GM23338 (cell line): ENCODE results near the gene PDE4C. TPM values are rescaled to one million over a fixed set of nuclear protein-coding genes. Genes with fewer than 3 reads are reported as not detected.

ENCODE experiments used
- ATAC-seq: fragments of 200-7000 bp; cut with Tn5 transposase; 3 replicates; pipeline ENCODE4 v1.9.1; 2020
- DNase-seq: peaks from one replicate; pipeline ENCODE4 v3.0.0-alpha.2; 2015; ENCODE audit warnings: low spot score
- H2AFZ ChIP-seq: fragments of 200-600 bp; sonication (generic); 2 replicates; pipeline ENCODE4 v1.8.0; 2016; ENCODE audit warnings: antibody characterized with exemption, mild to moderate bottlenecking, moderate library complexity
- H3F3A ChIP-seq: fragments of 200-600 bp; sonication (generic); replicated peaks from 2 replicates; pipeline ENCODE4 v1.8.0; 2017; ENCODE audit warnings: antibody characterized with exemption, mixed run types, low read depth
- H3K27ac ChIP-seq: fragments of 200-600 bp; sonication (generic); 2 replicates; pipeline ENCODE4 v1.6.1; 2016; ENCODE audit warnings: low read depth
- H3K27me3 ChIP-seq: fragments of 200-600 bp; sonication (generic); 2 replicates; pipeline ENCODE4 v1.8.0; 2016; ENCODE audit warnings: mild to moderate bottlenecking, mixed run types, moderate library complexity; ENCODE audit not compliant: insufficient read depth
- H3K36me3 ChIP-seq: fragments of 200-600 bp; sonication (generic); 2 replicates; pipeline ENCODE4 v1.8.0; 2016; ENCODE audit warnings: mild to moderate bottlenecking; ENCODE audit not compliant: insufficient read depth
- H3K4me1 ChIP-seq: fragments of 200-600 bp; sonication (generic); 2 replicates; pipeline ENCODE4 v1.8.0; 2016; ENCODE audit warnings: mild to moderate bottlenecking, moderate library complexity; ENCODE audit not compliant: insufficient read depth
- H3K4me2 ChIP-seq: fragments of 200-600 bp; sonication (generic); 2 replicates; pipeline ENCODE4 v1.7.1; 2017; ENCODE audit warnings: mixed run types
- H3K4me3 ChIP-seq: fragments of 200-600 bp; sonication (generic); 2 replicates; pipeline ENCODE4 v1.6.1; 2016; ENCODE audit warnings: mixed run types
- H3K79me2 ChIP-seq: fragments of 200-600 bp; sonication (generic); replicated peaks from 2 replicates; pipeline ENCODE4 v1.8.0; 2017; ENCODE audit warnings: mild to moderate bottlenecking; ENCODE audit not compliant: insufficient read depth
- H3K9me2 ChIP-seq: fragments of 200-600 bp; sonication (generic); 2 replicates; pipeline ENCODE4 v1.8.0; 2017; ENCODE audit not compliant: insufficient read depth
- H4K20me1 ChIP-seq: fragments of 200-600 bp; sonication (generic); replicated peaks from 2 replicates; pipeline ENCODE4 v1.8.0; 2017; ENCODE audit warnings: mild to moderate bottlenecking; ENCODE audit not compliant: insufficient read depth
- H3K27ac Mint-ChIP-seq: 2 replicates; pipeline ENCODE4 v1.8.0; 2020; ENCODE audit warnings: inconsistent platforms, mild to moderate bottlenecking, moderate library complexity, mixed read lengths
- H3K27me3 Mint-ChIP-seq: 3 replicates; pipeline ENCODE4 v1.8.0; 2022; ENCODE audit warnings: low read depth, mild to moderate bottlenecking, moderate library complexity, mixed read lengths, inconsistent platforms; ENCODE audit not compliant: insufficient read depth, poor library complexity
- H3K36me3 Mint-ChIP-seq: 3 replicates; pipeline ENCODE4 v1.8.0; 2021; ENCODE audit warnings: low read depth, mild to moderate bottlenecking, inconsistent platforms, moderate library complexity, mixed read lengths
- H3K4me1 Mint-ChIP-seq: 3 replicates; pipeline ENCODE4 v1.8.0; 2020; ENCODE audit warnings: mild to moderate bottlenecking, inconsistent platforms, mixed read lengths
- H3K4me3 Mint-ChIP-seq: 3 replicates; pipeline ENCODE4 v1.8.0; 2021; ENCODE audit warnings: moderate library complexity, mild to moderate bottlenecking, inconsistent platforms, mixed read lengths
- H3K9me3 Mint-ChIP-seq: 3 replicates; pipeline ENCODE4 v1.8.0; 2020; ENCODE audit warnings: moderate library complexity, mild to moderate bottlenecking, inconsistent platforms, mixed read lengths
- CREB1 ChIP-seq: fragments of 250-450 bp; sonication (Bioruptor Pico); IDR thresholded peaks from 2 replicates; pipeline ENCODE4 v1.5.0; 2020; ENCODE audit warnings: low read depth, mild to moderate bottlenecking, moderate library complexity
- ETS1 ChIP-seq: IDR thresholded peaks from 2 replicates; pipeline ENCODE4 v1.6.1; 2016; ENCODE audit warnings: antibody characterized with exemption
- EZH2 ChIP-seq: fragments of 200-600 bp; sonication (generic); IDR thresholded peaks from one replicate; pipeline ENCODE4 v1.8.0; 2017; ENCODE audit warnings: antibody characterized with exemption, mild to moderate bottlenecking, low read depth; ENCODE audit not compliant: unreplicated experiment
- EZH2phosphoT487 ChIP-seq: fragments of 200-600 bp; sonication (generic); IDR thresholded peaks from one replicate; pipeline ENCODE4 v1.8.1; 2018; ENCODE audit warnings: antibody characterized with exemption; ENCODE audit not compliant: unreplicated experiment
- JUNB ChIP-seq: IDR thresholded peaks from one replicate; pipeline ENCODE4 v1.6.1; 2016; ENCODE audit warnings: antibody characterized with exemption; ENCODE audit not compliant: unreplicated experiment
- NANOG ChIP-seq: IDR thresholded peaks from 2 replicates; pipeline ENCODE4 v1.6.1; 2016; ENCODE audit warnings: antibody characterized with exemption, borderline replicate concordance
- POLR2AphosphoS5 ChIP-seq: IDR thresholded peaks from 2 replicates; pipeline ENCODE4 v1.6.1; 2016; ENCODE audit warnings: antibody characterized with exemption, low read depth
- REST ChIP-seq: IDR thresholded peaks from one replicate; pipeline ENCODE4 v1.6.1; 2018; ENCODE audit warnings: antibody characterized with exemption; ENCODE audit not compliant: unreplicated experiment
- ZNF114 ChIP-seq: fragments of 250-450 bp; sonication (Bioruptor Pico); IDR thresholded peaks from 2 replicates; pipeline ENCODE4 v1.5.0; 2020; ENCODE audit warnings: mild to moderate bottlenecking, moderate library complexity
- ZNF331 ChIP-seq: fragments of 250-450 bp; sonication (Bioruptor Pico); IDR thresholded peaks from 2 replicates; pipeline ENCODE4 v1.5.0; 2020; ENCODE audit warnings: low read depth, mild to moderate bottlenecking, moderate library complexity
- polyA plus RNA-seq: library from polyadenylated mRNA; unstranded; fragments of >200 nt; fragmentation: Nextera tagmentation; extraction: Ambion mirVana; gene quantifications from 2 replicates; pipeline ENCODE4 v1.2.1, GENCODE V29; 2016
- total RNA-seq: library from RNA; depleted of rRNA; stranded (reverse); fragments of >200 nt; shearing (Covaris generic); gene quantifications from 2 replicates; pipeline ENCODE4 v1.2.3, GENCODE V29; 2014; rRNA removed
- TF ChIP-seq, protein P1 (sequence below), 2 experiments: fragments of 200-600 bp in 1 of 2; sonication (generic) in 1 of 2; conservative IDR thresholded peaks; 2 replicates each; pipeline versions ENCODE4 v1.5.1 to v1.6.1; 2016 to 2017; ENCODE audit warnings: antibody characterized with exemption in 2 of 2, low read depth in 2 of 2, mild to moderate bottlenecking in 2 of 2, moderate library complexity in 1 of 2

Gene PDE4C
- total and polyA plus RNA-seq, 2 experiments from 2014 or later: 1.6 to 3.6 TPM

- Mint-ChIP-seq H3K27me3 (peaks cover 19% of the 10 kb centered on the region), H3K4me3 (peak overlapping the region; percentile 78; the same call in 1 of the 3 replicates), H3K9me3 (no peaks in the 10 kb centered on the region), H3K36me3 (peaks cover 10% of the 10 kb centered on the region; the same call in 2 of the 3 replicates), H3K4me1 (peaks cover 6% of the 10 kb centered on the region), H3K27ac (no peak overlapping the region)
- Histone ChIP-seq H3K4me3 (peak overlapping the region; percentile 79; the same call in 1 of the 2 replicates), H3K4me2 (peak overlapping the region; percentile 92; the same call in 1 of the 2 replicates), H3K27ac (no peak overlapping the region), H3K79me2 (no peaks in the 10 kb centered on the region), H3F3A (peaks cover 5% of the 10 kb centered on the region), H3K4me1 (peaks cover 4% of the 10 kb centered on the region), H3K36me3 (no peaks in the 10 kb centered on the region), H3K9me2 (no peaks in the 10 kb centered on the region), H3K27me3 (peaks cover 12% of the 10 kb centered on the region), H2AFZ (no peak overlapping the region), H4K20me1 (no peaks in the 10 kb centered on the region)
- DNase-seq: no peak
- no peak for ATAC-seq
- TF ChIP-seq CREB1 (CRISPR knock-in tag) (no peak), REST (no peak), EZH2phosphoT487 (no peak), ZNF114 (CRISPR knock-in tag) (no peak), ZNF331 (CRISPR knock-in tag) (no peak), NANOG (no peak), JUNB (no peak), POLR2AphosphoS5 (no peak), EZH2 (no peak), ETS1 (no peak)
- TF ChIP-seq, protein P1, sequence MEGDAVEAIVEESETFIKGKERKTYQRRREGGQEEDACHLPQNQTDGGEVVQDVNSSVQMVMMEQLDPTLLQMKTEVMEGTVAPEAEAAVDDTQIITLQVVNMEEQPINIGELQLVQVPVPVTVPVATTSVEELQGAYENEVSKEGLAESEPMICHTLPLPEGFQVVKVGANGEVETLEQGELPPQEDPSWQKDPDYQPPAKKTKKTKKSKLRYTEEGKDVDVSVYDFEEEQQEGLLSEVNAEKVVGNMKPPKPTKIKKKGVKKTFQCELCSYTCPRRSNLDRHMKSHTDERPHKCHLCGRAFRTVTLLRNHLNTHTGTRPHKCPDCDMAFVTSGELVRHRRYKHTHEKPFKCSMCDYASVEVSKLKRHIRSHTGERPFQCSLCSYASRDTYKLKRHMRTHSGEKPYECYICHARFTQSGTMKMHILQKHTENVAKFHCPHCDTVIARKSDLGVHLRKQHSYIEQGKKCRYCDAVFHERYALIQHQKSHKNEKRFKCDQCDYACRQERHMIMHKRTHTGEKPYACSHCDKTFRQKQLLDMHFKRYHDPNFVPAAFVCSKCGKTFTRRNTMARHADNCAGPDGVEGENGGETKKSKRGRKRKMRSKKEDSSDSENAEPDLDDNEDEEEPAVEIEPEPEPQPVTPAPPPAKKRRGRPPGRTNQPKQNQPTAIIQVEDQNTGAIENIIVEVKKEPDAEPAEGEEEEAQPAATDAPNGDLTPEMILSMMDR (conservative IDR thresholded peaks at IDR 0.05; ENCODE audit: low read depth in 2 of 2): no peak
Observed at GRCh38 chr19:18174983-18175382, 51.3 kb downstream of the PDE4C start.

Other genes starting within 250 kb of the PDE4C start
- 7.1 and 18.7 TPM in 2 replicates for gene ARRDC2, start 218.3 kb downstream of the PDE4C start, total RNA-seq
- 2.4 and 3.2 TPM in 2 replicates for gene ARRDC2, start 218.3 kb downstream of the PDE4C start, polyA plus RNA-seq
- not detected in 2 replicates for gene IL12RB1, start 139.5 kb downstream of the PDE4C start, total RNA-seq
- not detected in 2 replicates for gene IL12RB1, start 139.5 kb downstream of the PDE4C start, polyA plus RNA-seq
- 8.8 and 9.9 TPM in 2 replicates for gene MAST3, start 128.7 kb downstream of the PDE4C start, total RNA-seq
- gene MAST3, start 128.7 kb downstream of the PDE4C start, polyA plus RNA-seq: 5.6 and 6.3 TPM in 2 replicates
- gene PIK3R2, start 73.3 kb downstream of the PDE4C start, total RNA-seq: 37.1 and 66.6 TPM in 2 replicates
- 8.5 and 9.8 TPM in 2 replicates for gene PIK3R2, start 73.3 kb downstream of the PDE4C start, polyA plus RNA-seq
- 17.1 and 27.4 TPM in 2 replicates for gene IFI30, start 52.6 kb downstream of the PDE4C start, total RNA-seq
- 31.9 and 34.4 TPM in 2 replicates for gene IFI30, start 52.6 kb downstream of the PDE4C start, polyA plus RNA-seq
- 41.9 and 81.3 TPM in 2 replicates for gene MPV17L2, start 33.2 kb downstream of the PDE4C start, total RNA-seq
- gene MPV17L2, start 33.2 kb downstream of the PDE4C start, polyA plus RNA-seq: 38.7 and 40.2 TPM in 2 replicates
- 9.7 and 11.6 TPM in 2 replicates for gene RAB3A, start 22.4 kb downstream of the PDE4C start, total RNA-seq
- gene RAB3A, start 22.4 kb downstream of the PDE4C start, polyA plus RNA-seq: 20.3 and 24.1 TPM in 2 replicates
- 0.35 and 0.89 TPM in 2 replicates for gene IQCN, start 48.0 kb upstream of the PDE4C start, total RNA-seq
- gene IQCN, start 48.0 kb upstream of the PDE4C start, polyA plus RNA-seq: 0.10 TPM in 1 of 2 replicates, not detected in the other
- 154 and 181 TPM in 2 replicates for gene JUND, start 55.2 kb upstream of the PDE4C start, total RNA-seq
- 40.0 and 52.5 TPM in 2 replicates for gene JUND, start 55.2 kb upstream of the PDE4C start, polyA plus RNA-seq
- gene LSM4, start 96.6 kb upstream of the PDE4C start, total RNA-seq: 511 and 591 TPM in 2 replicates
- 637 and 641 TPM in 2 replicates for gene LSM4, start 96.6 kb upstream of the PDE4C start, polyA plus RNA-seq
- 18.9 and 27.6 TPM in 2 replicates for gene PGPEP1, start 114.2 kb upstream of the PDE4C start, total RNA-seq
- gene PGPEP1, start 114.2 kb upstream of the PDE4C start, polyA plus RNA-seq: 15.5 and 19.4 TPM in 2 replicates
- gene GDF15, start 159.7 kb upstream of the PDE4C start, total RNA-seq: 15.7 and 19.8 TPM in 2 replicates
- 12.6 and 18.3 TPM in 2 replicates for gene GDF15, start 159.7 kb upstream of the PDE4C start, polyA plus RNA-seq
- 0.17 TPM in 1 of 2 replicates, not detected in the other for gene LRRC25, start 171.2 kb upstream of the PDE4C start, total RNA-seq
- gene LRRC25, start 171.2 kb upstream of the PDE4C start, polyA plus RNA-seq: 0.14 and 0.24 TPM in 2 replicates
- gene SSBP4, start 193.0 kb upstream of the PDE4C start, total RNA-seq: 42.8 and 44.4 TPM in 2 replicates
- gene SSBP4, start 193.0 kb upstream of the PDE4C start, polyA plus RNA-seq: 47.9 and 52.0 TPM in 2 replicates
- 199 and 208 TPM in 2 replicates for gene ISYNA1, start 211.7 kb upstream of the PDE4C start, total RNA-seq
- gene ISYNA1, start 211.7 kb upstream of the PDE4C start, polyA plus RNA-seq: 191 and 217 TPM in 2 replicates